Limb (tissue), 2 donors: ENCODE measurements around the gene RPN2.

Experiments used
- DNase-seq, 2 donors: peaks; one replicate each; pipeline ENCODE4 v3.0.0-alpha.2; 2016; ENCODE audit errors: extremely low spot score in 2 of 2

Gene RPN2

DNA sequence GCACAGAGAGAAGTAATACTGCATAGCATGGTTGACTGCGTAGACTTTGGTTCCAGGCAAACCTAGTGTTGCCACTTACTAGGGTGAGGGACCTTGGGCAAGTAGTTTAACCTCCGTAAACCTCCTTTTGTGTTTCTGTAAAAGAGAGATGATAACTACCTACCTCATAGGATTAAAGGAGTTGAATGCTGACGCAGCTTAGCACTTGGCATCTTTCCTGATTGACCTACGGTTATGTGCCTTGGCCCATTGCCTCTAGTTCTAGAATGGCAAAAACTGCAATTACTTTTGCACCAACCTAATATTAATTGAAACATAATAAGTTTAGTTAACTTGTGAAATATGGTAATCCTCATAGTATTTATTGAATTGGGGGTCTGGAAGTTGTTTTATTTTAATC, 63.4 kb downstream of the RPN2 start:
- no peak for DNase-seq

DNA sequence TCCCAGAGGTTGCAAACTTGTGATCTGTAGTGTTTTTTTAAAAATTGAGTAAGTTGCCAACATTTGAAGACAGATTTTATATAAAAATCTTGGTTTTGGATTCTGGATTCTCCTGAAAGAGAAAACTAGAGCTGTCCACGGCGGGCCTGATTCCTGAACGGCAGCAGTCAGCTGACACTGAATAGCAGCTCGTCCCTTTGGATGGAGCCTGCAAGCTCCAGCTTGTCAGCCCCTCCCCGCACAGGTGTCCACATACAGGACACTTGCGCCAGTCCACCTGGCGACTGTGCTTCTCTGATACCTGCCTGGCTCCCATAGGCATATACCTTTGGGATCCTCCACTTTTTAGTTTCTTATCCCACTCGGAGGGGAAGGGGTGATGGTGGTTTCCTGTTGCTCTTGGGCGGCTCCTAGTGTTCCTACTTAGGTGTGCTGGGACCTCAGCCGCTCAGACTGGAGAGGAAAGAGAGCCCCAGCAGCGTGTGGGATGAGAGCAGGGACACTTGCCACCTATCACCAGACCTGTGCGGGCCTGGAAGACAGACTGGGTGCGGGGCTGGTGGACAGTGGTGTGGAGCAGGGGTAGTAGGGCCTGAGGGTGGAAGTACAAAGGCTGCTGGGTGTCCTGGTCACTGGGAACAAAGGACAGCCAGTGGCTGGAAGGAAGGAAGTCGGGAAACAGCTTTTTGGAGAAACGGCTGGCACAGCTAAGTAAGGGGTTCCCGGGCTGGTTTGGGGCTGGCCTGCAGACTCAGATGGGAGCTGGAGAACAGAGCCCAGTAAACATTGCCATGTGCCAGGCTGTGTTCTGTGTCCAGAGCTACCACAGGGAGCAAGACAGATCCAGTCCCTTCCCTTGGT, 64.2 kb downstream of the RPN2 start:
- no peak for DNase-seq

DNA sequence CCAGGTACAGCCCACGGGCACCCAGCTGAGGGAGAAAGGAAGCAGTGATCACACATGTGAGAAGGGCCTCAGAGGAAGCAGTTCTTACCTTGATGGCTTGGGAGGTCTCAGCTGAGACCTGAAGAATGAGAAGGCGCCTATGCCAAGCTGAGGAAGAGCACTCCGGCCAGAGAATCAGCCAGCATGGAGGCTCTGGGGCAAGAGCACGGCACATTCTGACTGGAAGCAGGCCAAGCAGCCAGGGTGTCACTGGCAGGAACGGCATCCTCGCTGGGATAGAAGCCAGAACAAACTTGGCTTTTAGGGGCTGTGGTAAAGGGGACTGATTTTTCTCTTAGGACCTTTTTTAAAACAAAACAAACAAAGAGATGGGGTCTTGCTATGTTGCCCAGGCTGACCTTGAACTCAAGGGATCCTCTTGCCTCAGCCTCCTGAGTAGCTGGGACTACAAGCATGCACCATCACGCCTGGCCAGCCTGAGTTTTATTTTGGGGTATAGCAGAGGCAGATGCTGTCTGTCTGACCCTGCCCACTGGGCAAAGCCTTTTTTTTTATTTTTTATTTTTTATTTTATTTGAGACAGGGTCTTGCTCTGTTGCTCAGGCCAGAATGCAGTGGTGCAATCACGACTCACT, 64.9 kb downstream of the RPN2 start:
- no peak for DNase-seq

DNA sequence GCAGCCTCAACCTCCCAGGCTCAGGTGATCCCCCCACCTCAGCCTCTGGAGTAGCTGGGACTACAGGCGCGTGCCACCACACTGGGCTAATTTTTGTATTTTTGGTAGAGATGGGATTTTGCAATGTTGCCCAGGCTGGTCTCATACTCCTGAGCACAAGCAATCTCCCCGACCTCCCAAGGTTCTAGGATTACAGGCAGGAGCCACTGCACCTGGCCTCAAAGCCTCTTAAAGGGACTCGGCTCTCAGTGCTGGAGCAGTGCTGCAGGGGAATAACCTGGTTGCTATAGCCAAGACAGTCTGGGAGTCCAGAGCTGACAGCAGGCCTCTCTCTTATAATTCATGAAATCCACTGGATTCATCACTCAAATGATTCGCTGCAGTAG, 65.4 kb downstream of the RPN2 start:
- DNase-seq: no peak

DNA sequence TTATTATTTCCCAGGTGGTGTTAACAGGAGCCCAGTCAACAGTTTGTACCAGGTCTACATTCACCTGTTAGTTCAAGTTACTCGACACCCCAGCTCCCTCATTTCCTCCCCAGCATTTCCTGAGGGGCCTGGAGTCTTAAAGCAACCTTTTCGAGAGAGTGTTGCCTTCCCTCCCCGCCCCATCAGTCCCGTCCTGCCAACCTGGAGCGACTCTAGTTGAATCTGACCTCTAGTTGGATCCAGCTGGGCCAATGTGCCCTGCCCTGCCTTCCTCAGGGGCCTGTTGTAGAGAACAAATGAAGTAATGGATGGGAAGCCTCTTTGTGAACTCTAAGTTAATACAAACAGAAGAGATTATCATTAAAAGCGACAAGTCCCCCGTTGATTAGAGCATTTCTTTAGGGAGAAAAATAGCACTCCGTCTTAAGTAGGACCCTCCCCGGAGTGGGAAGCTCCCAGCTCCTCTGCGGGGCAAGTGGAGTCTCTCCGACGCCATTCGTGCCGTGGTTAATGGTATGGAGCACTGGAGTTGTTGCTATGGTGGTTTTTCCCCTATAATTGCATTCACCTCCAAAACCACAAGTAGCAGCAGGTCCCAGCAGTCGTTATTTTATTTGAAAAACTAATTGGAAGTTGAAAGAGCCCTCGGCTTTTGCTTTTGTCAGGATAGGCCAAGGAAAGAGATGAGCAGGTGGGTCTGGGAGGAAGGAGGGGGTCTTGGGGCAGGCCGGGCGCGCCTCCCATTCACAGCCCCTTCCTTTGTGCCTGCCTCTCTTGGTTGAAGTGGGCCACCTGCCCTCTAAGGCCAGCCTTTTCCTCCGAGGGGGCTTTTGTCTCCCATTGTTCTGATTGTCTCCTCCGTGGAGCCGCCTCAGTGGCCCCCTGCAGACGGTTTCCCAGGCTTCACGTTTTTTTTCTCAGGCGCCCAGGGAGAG, 66.4 kb downstream of the RPN2 start:
- DNase-seq: no peak

DNA sequence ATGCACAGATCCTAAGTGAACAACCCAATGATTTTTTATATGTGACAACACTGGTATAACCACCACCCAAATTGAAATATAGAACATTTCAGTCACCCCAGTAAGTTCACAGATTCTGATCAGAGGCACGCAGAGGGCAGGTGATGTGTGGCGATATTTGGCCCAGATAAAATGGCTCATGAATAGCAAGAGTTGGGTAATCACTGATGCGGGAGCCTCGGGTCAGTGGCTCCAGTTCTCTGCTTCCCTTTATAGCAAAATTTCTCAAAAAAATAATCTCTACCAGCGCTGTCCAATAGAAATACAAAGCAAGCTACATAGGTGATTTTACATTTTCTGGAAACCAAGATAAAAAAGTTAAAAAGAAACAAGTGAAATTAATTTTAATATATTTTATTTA, 67.6 kb downstream of the RPN2 start:
- no peak for DNase-seq

DNA sequence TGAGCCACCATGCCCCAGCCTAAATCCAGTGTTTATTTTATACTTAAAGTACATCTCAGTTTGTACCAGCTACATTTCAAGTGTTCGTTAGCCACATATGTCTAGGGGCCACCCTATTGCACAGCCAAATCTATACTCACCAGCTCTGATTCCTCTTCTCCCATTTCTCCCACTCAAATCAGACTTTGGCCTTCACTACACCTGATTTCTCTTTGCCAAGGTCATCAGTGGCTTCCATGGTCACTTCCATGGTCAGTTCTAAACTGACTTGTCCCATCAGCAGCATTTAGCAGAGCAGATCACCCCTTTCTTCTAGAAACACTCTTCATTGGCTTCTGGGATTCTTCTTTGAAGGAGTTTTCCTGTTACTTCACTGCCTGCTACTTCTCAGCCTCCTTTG, 68.4 kb downstream of the RPN2 start:
- DNase-seq: no peak

DNA sequence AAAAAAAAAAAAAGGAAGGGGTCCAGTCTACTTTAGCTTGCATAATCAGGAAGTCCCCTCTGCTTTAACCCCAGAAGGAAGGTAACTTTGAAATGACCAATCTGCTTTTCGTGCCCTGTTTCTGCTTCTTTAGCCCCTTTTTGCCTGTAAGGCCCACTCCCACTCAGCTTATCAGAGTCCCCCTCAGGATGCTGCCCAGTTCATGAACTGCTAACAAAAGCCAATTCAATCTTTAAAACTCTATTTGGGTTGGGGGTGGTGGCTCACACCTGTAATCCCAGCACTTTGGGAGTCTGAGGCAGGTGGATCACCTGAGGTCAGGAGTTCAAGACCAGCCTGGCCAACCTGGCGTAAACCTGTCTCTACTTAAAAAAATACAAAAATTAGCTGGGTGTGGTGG, 70.2 kb downstream of the RPN2 start:
- no peak for DNase-seq

DNA sequence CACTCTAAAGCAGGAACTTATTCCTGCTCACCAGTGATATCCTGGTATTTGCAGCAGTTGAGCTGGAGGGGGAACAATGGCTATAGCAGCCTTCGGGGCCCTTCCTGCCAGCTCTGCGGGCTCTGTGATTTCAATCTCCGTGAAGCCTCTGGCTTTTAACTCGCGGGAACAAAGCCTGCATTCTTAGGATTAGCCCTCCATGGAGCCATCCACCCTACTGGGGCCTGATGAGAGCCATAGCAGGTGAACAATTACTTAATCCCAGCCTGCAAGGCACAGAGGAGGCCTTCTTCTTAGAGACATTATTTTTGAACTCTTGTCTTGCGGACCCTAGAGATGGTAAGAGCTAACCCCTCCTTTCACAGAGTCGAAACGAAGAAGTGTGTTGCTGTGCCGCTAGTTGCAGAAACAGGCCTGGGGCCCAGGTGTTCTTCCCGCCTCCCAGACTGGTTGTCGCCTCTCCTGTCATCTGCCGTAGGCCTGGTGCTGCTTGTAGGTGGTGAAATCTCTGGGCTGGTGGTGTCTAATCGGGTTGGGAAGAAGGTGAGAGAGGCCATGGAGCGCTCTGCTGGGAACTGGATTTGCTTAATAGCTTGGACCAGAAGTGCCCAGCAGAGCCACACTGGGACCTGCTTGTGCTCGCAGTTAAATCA, 72.8 kb downstream of the RPN2 start:
- no peak for DNase-seq

DNA sequence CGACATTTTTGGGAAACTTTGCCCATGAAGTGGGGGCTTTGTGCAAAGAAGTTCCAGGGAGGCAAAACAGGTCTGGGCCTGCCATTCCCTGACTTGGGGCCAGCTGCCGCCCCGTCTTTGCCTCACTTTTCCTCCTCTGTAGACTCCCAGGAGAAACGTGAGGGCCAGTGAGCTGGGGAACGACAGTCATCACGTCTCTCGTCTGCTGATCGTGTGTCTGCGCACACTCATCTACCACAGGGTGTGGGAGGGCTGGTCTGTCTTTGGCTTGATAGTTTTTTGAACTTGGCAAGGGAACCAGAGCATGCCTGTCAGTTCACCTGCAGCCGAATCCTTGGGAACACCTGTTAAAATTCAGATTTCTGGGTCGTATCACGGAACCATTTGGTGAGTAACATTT, 74.0 kb downstream of the RPN2 start:
- DNase-seq: no peak

DNA sequence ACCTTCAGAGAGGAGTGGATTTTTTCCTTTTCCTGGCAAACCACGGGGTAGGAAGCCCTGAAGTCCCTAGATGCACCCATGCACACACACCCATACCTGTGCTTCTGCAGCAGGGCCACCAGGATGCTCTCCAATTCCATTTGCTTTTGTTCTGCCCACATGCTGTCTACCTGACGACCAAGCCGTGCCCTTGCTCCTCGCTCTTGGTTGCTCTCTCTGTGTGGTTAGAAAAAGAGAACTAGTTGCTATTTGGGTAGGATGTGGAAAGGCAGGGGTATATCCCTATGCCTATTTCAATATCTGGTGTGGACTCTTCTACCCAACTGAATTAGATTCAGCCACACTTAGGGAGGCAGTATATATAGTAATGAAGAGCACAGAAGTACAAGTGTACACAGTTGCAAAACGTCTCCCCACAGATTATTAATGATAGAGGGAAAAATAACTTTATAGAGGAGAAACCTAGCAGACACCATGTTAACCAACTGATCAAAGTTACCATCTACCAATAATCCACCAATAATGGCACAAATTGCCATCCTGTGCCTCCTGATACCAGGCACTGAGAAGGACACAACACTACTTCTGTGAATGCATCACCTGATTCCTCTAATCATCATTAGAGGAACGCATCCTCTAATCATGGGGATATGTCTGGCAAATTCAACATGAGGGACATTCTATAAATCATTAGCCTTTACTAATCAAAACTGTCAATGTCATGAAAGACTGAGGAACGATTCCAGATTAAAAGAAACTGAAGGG, 75.2 kb downstream of the RPN2 start:
- no peak for DNase-seq

DNA sequence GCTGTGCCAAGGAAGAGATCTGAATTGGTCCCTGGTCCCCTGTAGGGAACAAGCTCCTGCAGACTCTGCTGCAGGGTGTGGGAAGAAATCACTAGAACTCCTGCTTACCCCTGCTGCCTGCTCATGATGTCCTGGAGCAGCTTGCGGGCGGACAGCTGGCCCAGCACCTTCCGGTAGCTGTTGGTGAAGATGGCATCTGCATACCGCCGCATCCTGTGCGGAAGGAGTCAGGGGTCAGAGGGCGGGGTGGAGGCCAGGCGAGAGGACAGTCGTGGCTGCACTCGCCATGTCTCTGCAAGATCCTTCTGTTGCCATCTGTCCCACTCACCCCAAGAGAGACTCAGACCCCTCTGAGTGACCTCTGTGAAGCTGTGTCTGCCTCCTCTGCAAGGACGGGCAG, 77.2 kb downstream of the RPN2 start:
- DNase-seq: no peak

DNA sequence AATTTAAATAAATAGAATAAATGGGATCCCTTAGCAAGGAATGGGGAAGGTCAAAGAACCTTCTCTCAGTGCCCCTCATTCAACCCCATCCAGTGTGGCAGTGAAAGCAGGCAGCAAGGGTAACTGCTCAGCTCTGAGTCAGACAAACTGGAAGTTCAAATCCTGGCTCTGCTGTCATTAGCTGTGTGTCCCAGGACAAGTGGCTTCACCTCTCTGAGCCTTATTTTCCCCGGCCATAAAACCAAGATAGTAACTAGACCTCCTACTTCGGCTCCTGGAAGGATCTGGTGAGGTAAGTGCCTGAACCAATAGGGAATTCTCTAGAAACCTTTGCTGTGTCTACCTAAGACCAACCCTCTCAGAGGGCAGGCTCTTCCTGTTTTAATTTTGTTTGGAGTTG, 78.4 kb downstream of the RPN2 start:
- DNase-seq: no peak

DNA sequence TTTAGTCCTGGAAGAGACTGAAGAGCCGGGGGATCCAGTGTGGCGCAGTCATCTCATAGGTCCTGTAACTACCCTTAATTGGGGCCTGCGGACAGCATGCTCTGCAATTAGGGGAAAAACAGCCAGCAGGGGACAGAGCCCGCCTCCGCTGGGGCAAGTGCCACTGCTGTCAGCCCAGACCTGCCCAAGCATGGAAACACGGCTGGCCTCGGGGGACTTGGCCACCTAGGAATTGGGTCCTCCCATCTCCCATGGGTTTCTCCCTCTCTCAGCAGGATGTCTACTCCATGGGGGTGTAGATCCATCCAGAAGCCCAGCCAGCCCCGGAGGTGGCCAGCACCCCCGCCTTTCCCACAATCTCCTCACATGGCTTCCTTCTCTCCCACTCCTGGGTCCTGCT, 78.9 kb downstream of the RPN2 start:
- DNase-seq: no peak

DNA sequence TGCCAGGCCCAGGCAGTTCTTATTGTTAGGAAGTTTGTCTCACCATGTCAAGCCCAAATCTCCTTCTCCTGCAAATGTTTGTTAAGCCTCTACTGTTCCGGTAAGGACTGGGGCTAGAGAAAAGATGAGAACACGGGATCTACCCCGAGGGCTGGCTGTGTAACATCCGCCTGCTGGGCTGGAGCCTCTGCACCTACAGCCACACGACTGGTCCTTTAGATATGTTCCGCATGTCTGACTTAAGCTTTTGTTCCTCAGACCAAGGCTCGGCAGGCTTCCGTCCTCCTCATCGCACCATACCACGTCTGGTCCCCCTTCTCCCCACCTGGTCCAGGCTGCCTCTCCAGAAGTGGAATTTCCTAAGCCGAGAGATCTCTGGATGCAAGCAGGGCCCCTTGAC, 79.9 kb downstream of the RPN2 start:
- DNase-seq: no peak

DNA sequence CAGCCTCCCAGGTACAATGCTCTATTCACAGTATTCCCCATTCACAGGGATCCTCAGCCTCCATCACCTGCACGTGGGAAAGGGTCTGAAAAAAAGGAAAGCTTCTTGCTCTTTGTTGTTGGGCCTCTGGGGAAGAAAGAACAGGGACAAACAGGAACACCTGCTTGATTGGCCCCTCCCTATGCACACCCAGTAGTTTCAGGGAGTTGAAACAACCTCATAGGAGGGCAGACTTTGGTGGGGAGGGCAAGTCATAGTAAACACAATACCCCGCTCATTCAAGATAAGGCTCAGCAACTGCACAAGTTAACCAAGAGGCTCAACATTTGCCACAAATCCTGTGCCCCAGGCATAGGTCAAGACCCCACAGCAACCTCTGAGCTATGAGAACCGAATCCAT, 80.7 kb downstream of the RPN2 start:
- DNase-seq: no peak

DNA sequence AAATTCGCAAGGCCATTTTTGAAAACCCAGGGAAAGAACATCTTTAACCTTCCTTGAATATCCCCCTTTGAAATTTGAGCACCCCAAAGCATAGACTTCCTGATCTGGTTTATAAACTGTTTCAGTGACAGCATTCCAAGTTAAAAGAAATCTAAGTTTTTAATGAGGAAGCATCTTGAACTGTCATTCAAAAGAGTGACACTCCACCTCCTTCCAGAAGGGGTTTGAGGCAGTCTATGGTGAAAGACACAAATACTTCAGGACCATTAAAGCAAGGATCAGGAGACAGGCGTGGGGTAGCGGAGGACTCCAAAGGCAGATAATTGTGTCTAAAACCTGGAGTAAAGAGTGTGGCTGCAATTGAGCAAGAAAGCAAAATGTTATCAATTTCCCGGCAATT, 81.8 kb downstream of the RPN2 start:
- DNase-seq: no peak

DNA sequence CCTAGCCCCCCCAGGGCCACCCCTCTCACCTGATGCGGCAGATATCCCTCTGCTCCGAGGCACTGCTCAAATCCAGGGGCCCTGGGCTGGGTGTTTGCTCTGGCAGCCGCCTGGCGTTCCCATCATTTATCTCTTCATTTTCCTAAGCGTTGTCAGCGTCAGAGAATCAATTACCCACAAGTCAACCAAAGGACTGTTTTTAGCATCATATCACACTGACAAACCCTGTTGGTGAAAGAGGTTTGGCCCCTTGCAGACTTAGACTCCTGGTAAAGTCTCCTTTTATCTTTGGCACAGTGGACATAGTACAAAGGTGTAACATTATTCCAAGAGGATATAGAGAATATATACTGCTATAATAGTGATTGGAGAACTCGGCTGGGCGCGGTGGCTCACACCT, 82.6 kb downstream of the RPN2 start, which contains the start of gene GHRH:
TSS of gene GHRH (minus strand) at position 101 of the 400 bp plus-strand sequence. CDS start 4,925 bp downstream, outside the sequence.
- no peak for DNase-seq

DNA sequence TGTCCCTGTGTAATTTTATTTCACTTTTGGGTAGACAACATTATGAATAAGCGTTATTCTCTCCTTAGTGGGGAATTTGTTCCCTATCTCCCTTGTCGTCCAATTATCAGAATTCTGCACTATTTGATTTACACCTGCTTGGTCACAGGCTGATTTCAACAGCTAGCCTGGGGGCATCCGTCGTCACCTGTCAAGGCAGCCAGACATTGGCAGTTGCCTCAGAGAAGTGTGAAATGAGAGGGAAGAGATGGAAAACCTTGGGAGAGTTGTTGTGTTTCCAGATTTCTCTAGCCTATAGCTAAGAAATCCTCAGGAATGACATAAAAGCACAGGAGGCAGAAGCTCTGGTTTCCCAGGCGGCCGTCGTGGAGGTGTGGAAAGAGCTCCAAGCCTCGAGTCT, 83.4 kb downstream of the RPN2 start:
- no peak for DNase-seq

DNA sequence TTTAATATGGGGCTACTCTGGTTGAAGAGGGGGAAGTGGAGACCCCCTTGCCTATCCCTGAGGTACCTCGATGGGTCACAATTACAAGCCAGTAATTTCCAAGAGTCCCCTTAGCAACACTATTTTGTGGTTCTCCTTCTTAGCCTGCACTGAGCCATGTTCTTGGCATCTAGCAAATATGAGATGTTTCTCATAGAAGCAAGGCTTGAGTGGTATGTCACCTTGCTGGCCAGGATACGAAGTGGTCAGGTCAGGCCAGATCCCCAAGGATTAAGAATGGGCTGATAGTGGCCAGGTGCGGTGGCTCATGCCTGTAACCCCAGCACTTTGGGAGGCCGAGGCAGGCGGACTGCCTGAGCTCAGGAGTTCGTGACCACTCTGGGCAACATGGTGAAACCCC, 84.6 kb downstream of the RPN2 start:
- no peak for DNase-seq

DNA sequence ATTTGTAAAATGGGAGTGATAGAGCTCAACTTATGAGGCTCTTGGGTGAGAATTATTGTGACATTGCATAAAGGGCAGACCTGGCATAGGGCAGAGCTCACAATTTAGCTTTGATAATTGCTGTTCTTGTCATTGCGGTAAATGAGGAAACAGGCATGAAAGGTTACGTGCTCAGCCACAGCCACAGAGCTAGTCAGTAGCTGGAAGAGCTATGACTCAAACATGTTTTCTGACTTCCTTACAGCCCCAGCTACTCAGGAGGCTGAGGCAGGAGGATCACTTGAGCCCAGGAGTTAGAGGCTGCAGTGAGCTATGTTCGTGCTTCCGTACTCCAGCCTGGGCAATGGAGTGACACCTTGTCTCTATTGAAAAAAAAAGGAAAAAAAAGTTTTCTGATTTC, 86.0 kb downstream of the RPN2 start:
- no peak for DNase-seq
